Renal pelvis (tissue), 4 donors: ENCODE data around the gene PPP1R36. TPM values are rescaled to one million over a fixed set of nuclear protein-coding genes. Genes with fewer than 3 reads are reported as not detected.
"Not testable (repeated sequence)": the region's sequence is repeated elsewhere in the genome, so short reads cannot be mapped to it uniquely, and the experiment has no call there.

Experiments used
- DNase-seq: peaks from one replicate; pipeline ENCODE4 v3.0.0-alpha.2; 2013
- polyA plus RNA-seq, 3 donors: library from polyadenylated mRNA; unstranded; fragments of 120-200 nt; gene quantifications; one replicate each; pipeline ENCODE4 v1.2.1, GENCODE V29; 2013; ENCODE audit not compliant: insufficient read length in 3 of 3

Gene PPP1R36
- polyA plus RNA-seq, 3 donors: 0.78 to 1.6 (median 1.1) TPM

DNA sequence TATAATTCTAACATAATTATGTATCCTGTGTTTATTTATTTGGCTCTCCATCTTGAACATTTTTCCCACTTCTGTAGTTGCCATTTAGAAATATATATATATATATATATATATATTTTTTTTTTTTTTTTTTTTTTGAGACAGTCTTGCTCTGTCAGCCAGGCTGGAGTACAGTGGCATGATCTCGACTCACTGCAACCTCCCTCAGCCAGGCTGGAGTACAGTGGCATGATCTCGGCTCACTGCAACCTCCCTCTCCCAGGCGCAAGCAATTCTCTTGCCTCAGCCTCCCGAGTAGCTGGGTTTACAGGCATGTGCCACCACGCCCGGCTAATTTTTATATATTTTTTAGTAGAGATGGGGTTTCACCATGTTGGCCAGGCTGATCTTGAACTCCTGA is 32.1 kb upstream of the PPP1R36 start:
- DNase-seq: not testable (repeated sequence)

GRCh38 chr14:64518229-64518628 is 31.5 kb upstream of the PPP1R36 start:
- DNase-seq: no peak

DNA sequence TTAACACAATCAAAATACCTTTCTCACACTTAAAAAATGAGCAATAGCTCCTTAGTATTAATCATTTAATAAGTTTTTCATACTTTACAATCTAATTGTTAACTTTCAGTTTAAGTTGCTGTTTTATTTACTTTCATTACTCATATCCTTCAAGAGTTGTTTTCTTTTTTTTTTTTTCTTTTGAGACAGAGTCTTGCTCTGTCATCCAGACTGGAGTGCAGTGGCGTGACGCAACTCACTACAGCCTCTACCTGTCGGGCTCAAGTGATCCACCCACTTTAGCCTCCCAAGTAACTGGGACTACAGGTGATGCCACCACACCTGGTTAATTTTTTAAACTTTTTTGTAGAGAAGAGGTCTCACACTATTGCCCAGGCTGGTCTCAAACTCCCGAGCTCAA is 29.1 kb upstream of the PPP1R36 start:
- DNase-seq: no peak

DNA sequence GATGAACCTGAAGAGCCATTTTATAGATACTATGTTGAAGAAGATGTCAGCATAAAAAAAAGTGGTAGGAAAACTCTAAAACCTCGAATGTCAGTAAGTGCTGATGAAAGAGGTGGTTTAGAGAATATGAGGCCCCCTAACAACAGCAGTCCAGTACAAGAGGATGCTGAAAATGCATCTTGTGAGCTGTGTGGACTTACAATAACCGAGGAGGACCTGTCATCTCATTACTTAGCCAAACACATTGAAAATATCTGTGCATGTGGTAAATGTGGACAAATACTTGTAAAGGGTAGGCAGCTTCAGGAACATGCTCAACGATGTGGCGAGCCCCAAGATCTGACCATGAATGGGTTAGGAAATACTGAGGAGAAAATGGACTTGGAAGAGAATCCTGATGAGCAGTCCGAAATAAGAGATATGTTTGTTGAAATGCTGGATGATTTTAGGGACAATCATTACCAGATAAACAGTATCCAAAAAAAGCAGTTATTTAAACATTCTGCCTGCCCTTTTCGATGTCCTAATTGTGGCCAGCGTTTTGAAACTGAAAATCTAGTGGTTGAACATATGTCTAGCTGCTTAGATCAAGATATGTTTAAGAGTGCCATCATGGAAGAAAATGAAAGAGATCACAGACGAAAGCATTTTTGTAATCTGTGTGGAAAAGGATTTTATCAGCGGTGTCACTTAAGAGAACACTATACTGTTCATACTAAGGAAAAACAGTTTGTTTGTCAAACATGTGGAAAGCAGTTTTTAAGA is 27.0 kb upstream of the PPP1R36 start:
- no peak for DNase-seq

DNA sequence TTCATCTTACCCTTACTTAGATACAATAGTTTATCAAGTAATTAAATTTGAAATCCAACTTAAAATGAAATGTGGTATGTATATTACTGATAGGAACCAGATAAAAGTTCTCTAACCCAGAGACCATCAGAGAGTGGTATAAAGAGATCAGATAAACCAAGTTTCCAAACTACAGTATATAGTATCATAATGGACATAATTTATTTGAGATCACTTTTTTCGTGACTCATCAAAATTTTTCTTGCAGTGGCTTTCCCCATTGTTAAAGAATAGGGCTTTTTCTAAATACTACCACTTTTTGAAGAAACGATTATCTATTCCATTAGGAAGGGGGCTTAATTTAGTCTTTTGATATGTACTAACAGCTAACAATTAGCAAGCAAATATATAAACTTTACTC is 24.4 kb upstream of the PPP1R36 start:
- DNase-seq: no peak

DNA sequence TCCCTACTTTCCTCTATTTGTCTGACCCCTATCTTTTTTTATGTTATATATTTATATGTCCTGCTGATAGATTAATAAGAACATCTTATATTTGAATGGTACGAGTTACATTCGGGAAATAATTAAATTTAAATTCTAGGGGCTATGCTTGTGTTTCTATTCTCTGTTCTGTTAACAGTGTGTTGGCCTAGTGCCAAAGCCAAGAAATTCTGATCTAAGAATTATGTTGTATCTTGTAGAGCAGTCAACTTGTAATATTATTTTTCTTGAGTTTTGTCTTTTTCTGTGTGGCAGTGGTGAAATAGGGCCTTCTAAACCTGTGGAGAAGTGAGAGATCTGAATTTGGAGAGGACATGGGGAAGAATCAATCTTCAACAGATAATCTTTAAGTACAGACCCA is 18.2 kb upstream of the PPP1R36 start:
- no peak for DNase-seq

GRCh38 chr14:64536488-64537245 is 13.1 kb upstream of the PPP1R36 start:
- DNase-seq: no peak

DNA sequence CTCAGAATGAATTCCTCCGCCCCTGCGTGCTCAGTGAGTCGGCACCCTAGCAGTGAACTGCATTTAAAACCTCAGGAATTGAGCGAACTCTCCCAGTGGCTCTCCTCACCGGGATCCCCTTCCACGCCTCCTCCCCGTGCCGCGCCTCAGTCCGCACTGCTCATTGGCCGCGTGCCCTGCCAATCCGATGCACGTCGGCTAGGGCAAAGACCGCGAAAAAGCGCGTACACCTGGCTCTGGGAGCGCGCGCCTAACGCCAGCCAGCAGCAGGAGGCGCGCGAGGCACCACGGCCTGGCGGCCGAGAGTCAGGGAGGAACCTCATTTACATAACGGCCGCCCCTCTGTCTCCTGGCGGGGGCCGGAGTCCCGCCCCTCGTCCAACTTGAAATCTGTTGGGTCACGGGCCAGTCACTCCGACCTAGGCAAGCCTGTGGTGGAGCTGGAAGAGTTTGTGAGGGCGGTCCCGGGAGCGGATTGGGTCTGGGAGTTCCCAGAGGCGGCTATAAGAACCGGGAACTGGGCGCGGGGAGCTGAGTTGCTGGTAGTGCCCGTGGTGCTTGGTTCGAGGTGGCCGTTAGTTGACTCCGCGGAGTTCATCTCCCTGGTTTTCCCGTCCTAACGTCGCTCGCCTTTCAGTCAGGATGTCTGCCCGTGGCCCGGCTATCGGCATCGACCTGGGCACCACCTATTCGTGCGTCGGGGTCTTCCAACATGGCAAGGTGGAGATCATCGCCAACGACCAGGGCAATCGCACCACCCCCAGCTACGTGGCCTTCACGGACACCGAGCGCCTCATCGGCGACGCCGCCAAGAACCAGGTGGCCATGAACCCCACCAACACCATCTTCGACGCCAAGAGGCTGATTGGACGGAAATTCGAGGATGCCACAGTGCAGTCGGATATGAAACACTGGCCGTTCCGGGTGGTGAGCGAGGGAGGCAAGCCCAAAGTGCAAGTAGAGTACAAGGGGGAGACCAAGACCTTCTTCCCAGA is 9.3 kb upstream of the PPP1R36 start, which contains the start of gene HSPA2:
Gene HSPA2, plus strand, starts transcription at position 534 of the 995 bp plus-strand sequence. Its CDS starts 109 bp downstream, at position 643.
- DNase-seq: peak; percentile 99

DNA sequence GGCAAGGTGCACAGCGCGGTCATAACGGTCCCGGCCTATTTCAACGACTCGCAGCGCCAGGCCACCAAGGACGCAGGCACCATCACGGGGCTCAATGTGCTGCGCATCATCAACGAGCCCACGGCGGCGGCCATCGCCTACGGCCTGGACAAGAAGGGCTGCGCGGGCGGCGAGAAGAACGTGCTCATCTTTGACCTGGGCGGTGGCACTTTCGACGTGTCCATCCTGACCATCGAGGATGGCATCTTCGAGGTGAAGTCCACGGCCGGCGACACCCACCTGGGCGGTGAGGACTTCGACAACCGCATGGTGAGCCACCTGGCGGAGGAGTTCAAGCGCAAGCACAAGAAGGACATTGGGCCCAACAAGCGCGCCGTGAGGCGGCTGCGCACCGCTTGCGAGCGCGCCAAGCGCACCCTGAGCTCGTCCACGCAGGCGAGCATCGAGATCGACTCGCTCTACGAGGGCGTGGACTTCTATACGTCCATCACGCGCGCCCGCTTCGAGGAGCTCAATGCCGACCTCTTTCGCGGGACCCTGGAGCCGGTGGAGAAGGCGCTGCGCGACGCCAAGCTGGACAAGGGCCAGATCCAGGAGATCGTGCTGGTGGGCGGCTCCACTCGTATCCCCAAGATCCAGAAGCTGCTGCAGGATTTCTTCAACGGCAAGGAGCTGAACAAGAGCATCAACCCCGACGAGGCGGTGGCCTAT is 8.3 kb upstream of the PPP1R36 start:
- no peak for DNase-seq

DNA sequence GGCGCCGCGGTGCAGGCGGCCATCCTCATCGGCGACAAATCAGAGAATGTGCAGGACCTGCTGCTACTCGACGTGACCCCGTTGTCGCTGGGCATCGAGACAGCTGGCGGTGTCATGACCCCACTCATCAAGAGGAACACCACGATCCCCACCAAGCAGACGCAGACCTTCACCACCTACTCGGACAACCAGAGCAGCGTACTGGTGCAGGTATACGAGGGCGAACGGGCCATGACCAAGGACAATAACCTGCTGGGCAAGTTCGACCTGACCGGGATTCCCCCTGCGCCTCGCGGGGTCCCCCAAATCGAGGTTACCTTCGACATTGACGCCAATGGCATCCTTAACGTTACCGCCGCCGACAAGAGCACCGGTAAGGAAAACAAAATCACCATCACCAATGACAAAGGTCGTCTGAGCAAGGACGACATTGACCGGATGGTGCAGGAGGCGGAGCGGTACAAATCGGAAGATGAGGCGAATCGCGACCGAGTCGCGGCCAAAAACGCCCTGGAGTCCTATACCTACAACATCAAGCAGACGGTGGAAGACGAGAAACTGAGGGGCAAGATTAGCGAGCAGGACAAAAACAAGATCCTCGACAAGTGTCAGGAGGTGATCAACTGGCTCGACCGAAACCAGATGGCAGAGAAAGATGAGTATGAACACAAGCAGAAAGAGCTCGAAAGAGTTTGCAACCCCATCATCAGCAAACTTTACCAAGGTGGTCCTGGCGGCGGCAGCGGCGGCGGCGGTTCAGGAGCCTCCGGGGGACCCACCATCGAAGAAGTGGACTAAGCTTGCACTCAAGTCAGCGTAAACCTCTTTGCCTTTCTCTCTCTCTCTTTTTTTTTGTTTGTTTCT is 7.6 kb upstream of the PPP1R36 start:
- no peak for DNase-seq

GRCh38 chr14:64542836-64543201 is 6.9 kb upstream of the PPP1R36 start:
- DNase-seq: no peak

DNA sequence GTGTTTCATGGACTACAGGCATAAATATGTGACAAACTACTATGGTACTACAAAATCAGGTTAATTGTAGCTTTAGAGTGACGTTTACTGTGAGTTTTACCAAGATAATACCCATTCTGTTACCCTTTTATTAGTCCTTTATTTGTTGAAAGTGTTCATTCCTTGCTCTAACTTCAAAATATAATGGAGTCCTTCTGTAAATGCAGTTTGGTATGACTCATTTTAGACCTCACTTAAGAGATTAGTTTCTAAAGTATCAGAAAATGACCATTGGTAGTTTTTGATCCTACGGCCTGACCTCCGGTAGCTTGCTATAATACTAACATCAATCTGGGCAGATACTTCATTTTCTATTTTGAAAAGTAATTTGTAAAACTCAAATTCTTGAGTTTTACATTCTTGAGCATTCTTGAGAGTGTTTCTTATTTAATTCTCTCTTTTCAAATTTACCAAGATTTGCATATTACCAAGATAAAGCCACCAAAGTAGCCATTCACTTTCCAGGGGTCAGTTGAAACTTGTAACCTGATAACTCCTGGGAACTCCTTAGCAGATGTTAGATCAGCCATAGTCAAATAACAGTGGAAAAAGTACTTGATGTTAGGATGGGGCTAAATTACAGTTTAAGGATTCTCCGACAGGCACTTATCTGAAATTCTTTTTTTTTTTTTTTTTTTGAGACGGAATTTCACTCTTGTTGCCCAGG is 5.0 kb upstream of the PPP1R36 start:
- DNase-seq: no peak

- DNase-seq: no peak
Measured at GRCh38 chr14:64549016-64549415, 745 bp upstream of the PPP1R36 start.

GRCh38 chr14:64550621-64551333 is 1.0 kb downstream of the PPP1R36 start:
- no peak for DNase-seq

DNA sequence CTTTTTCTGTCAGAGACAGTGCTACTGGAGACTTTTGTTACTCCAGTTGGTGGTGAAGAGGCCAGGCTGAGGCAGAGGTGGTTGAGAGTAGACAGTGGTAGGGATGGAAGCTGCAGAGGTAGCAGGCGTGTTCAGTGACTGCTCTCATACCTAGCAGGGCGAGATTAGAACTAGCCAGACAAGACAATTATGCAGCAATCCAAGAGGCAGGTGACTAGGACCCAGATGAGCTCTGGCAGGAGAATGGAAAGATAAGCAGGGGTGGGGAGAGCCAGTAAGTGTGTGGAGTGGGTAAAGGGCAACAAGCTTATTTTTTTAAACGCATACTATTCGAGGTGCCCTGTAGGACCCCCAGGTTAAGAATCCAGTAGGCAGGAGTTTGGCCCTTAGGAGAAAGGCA is 4.8 kb downstream of the PPP1R36 start:
- no peak for DNase-seq

DNA sequence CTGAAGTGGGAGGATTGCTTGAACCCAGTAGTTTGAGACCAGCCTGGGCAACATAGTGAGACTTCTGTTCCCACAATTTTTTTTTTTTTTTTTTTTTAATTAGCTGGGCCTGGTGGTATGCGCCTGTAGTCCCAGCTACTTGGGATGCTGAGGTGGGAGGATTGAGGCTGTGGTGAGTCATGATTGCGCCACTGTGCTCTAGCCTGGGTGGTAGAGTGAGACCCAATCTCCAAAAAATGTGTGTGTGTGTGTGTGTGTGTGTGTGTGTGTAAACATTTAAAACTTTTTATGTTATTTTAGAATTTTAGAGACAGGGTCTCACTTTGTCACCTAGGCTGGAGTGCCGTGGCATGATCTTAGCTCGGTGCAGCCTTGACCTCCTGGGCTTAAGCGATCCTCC is 6.8 kb downstream of the PPP1R36 start:
- DNase-seq: no peak

GRCh38 chr14:64558216-64558615 is 8.5 kb downstream of the PPP1R36 start:
- not testable (repeated sequence) for DNase-seq

DNA sequence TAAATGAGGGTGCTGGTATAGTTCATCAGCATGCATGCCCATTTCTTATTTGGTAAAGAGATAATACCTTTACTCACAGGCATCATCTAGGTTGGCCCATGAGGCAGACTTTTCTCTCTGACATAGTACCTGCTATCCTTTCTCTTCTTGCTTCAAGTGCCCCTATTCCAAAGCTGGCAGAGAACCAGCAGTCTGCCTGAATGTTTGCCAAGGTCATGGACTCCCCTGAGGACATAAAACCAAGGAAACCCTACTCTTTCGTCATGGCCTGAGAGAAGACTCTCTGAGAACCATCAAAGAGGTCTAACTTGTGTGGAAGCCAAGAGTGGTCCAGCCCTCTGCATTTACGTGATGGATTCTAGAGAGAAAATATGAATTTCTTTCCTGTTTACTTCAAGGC is 11.9 kb downstream of the PPP1R36 start:
- DNase-seq: no peak

- DNase-seq: no peak
Measured at GRCh38 chr14:64562436-64562835, 12.7 kb downstream of the PPP1R36 start.
